A172 (cell line): ENCODE results near the gene LRMDA. TPM values are rescaled to one million over a fixed set of nuclear protein-coding genes. Genes with fewer than 3 reads are reported as not detected.

Experiments used
- DNase-seq: peaks from one replicate; pipeline ENCODE4 v3.0.0-alpha.2; 2015; ENCODE audit warnings: low spot score
- total RNA-seq: library from RNA; depleted of rRNA; stranded (reverse); fragments of >200 nt; shearing (Covaris generic); gene quantifications from 2 replicates; pipeline ENCODE4 v1.2.3, GENCODE V29; 2014

LRMDA gene
- total RNA-seq, 1 experiment from 2014 or later = not detected

- peak; percentile 25 for DNase-seq
Measured at GRCh38 chr10:75444781-75445386, 13.5 kb downstream of the LRMDA start.

DNA sequence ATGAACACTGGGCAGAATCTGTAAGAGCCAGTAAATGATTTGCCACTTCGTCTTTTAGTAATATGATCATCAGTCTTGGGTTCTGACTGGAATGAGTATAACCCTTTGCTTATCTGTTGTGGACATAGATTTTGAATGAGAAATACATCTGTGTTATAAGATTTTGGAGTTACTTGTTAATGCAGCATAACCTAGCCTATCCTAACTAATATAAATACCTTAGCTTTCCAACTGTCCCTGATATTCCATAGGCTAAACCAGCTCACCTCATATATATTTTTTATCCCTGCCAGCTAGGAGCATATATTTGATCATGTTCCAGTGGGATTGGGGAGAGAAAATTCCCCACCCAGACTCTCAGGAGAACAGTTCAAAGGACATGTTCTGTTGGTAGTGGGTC is 15.1 kb downstream of the LRMDA start:
- DNase-seq = no peak

- DNase-seq = no peak
Measured at GRCh38 chr10:75448166-75448565, 16.7 kb downstream of the LRMDA start.

DNA sequence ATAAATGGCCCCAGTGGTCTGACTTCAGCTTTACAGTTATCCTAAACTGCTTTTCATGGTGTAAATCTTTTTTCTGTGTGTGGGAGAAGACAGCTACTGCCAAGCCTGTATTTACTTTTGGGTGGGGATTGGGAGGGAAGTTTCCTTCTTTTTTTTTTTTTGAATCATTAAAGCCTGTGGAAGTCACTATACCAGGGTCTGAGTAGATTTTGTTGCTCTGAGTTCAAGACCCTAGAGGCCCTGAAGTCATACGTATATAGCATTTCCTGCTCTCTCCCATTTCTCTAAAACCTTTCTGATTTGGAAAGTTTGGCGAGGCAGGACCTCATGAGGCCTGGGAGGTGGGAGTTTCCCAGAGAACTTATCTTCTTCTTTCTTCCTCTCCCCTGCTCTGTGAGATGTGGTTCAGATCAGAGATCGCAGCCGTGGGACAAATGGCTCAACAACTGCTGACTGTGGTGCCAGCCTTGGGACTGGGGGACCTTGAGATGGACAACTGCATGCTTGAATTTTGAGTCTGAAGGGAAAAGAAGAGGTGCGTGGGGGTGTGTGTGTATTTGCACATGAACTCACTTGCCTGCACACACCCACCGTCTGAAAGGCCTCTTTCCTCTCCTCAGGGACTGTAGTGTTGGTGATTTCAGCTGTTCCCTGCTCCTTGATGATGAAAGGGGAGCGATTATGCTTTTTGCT is 18.1 kb downstream of the LRMDA start:
- no peak for DNase-seq

DNA sequence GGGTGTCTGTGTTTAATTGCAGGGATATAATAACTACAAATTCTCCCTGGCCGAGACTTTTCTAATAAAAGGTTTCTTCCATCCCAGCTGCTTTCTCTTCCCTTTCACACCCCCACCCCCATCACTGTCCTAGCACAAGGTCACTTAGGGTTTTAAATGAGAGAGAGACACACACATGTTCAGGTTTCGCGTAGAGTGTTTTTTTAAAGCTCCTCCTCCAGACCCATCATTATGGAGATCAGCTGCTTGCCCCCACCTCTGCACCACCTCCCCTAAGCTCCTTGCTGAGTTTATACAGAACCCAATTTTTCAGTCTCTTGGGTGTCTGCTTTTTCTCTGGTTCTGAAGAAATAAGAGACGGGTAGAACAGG is 18.6 kb downstream of the LRMDA start:
- DNase-seq = no peak

GRCh38 chr10:75450644-75451640 is 19.5 kb downstream of the LRMDA start:
- DNase-seq = no peak

DNA sequence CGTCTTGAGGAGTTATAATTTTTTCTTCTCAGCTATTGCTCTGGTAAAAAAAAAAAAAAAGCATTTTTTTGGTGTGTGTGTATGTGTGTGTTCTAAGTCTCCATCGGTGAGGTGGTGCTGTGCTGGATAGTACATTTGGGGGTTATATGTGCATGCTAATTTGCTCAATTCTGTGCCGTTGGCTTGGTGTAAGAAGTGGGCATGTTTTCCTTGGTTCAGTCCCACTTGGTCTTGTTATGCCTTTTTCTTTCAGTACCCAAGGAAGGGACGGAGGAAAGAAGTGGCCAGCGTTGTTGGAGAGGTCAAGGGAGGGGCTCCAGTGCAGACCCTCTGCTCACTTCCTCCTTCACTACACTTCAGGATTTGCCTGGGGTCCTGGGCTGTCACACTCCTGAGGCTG is 20.4 kb downstream of the LRMDA start:
- no peak for DNase-seq

GRCh38 chr10:75452997-75453396 is 21.6 kb downstream of the LRMDA start:
- no peak for DNase-seq

- DNase-seq = no peak
Measured at GRCh38 chr10:75456122-75456521, 24.7 kb downstream of the LRMDA start.

- no peak for DNase-seq
Measured at GRCh38 chr10:75460059-75460458, 28.6 kb downstream of the LRMDA start.

DNA sequence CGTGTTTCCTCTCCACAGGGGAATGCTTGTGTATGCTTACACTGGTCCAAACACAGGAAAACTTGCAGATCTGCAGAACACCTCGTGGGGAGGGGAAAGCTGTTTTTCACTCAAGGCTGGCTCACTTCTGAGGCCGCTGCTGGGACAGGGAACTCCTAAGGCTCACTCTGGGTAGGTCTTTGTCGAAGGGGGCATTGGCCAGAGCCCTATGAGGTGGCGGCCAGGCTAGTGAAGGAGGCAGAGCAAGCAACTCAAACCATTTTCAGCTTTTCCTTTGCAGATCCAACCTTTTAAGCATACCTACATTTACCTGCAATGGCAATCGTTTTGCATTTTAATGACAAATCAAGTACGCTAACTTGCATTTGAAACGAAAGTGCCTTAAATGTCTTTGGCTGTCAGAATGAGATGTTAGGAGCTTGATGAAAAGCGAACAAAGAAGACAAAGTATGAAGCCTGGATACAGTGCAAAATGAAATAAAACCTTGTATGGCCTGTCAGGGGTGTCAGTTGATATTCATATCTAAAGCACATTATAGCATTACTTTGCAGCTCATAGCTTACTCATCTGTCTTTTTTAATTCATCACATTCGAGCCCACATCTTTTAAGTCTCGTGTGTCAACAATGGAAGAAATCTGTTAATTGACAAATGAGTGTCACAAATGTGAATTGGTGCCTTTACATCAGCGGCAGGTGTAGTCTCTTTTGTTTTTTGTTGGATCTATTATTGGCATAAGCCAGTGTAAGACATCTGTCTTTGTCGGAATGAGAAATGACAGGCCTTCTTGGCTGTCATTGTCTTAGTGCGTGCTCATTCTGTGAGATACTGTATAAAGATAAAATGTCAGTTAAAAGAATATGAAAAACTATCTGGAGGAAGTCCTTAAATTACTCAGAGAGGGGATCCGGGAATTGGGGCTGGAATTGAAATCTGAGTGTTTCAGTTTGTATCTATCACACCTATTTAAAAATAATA is 30.5 kb downstream of the LRMDA start:
- DNase-seq = no peak

- DNase-seq = no peak
Measured at GRCh38 chr10:75462865-75463264, 31.4 kb downstream of the LRMDA start.

DNA sequence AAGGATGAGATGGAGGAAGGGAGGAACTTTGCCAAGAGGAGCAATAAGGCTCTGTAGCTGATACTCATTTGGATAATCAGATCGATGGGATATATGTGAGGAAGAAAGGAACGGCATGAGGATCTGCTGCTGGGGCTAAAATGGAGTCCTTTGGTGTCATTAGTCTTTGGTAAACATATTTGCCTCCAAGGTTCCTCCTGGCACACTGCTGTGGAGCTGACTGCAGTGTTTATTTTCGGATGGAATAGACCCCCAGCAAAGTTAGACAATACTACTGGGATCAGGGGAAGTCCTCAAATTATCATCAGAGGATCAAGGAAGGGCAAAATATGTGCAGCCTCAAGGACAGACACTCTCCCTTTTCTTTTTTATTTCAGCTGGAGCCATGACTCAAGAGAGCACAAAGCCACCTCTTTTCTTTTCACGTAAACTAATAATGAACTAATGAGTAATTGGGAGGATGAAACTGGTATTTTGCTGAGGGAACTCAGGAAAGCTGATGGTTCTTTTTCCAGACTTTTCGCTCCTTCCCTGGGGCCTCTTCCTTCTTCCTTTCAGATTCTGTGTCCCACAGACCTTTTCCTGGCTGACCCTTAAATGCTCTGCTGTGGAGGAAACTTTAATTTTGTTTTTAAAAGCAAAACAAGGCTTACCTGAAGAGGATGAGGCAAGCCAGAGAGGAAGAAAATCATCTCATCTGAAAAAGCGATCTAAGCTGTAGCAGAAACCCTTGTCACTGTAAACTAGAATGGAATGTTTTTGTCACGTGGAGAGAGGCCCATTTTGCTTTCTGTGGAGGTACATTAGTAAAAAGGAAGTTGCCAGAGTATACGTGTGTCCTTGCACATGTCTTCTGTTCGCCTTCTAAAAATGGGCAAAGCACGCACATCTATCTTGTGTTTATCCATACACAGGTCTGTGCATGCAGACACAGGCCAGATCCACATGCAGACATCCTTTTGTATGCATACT is 33.3 kb downstream of the LRMDA start:
- DNase-seq = no peak

- DNase-seq = no peak
Measured at GRCh38 chr10:75465450-75465827, 34.0 kb downstream of the LRMDA start.

GRCh38 chr10:75466001-75466400 is 34.6 kb downstream of the LRMDA start:
- no peak for DNase-seq

- DNase-seq = peak; percentile 7
Measured at GRCh38 chr10:75466886-75467285, 35.5 kb downstream of the LRMDA start.

GRCh38 chr10:75468612-75469005 is 37.2 kb downstream of the LRMDA start:
- peak; percentile 13 for DNase-seq

DNA sequence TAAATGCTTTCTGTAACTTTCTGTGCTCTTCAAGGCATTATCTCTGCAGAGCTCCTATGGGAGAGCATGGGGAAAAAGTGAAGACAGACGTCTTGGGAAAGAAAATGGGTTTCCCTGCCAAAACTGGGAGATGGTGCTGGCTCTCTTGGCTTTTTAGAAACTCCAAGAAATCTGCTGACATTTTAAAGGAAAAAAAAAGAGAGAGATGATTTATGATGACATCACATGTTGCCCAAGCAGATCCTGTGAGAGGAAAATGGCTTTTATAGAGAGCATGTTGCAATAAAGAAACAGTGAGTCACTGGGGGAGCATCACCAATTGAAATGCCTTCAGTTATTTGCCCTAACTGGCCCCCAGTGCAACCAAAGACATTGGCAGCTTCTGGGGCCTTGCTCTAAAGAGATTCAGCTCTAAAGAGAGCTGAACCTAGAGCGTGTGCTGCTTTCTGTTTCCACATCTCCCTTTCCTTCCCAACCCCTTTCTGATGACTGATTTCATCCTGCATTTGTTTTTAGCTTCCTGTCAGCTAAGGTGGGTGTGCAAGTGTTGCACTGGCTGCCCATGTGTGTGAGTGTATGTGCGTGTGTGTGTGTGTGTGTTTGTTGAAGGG is 37.7 kb downstream of the LRMDA start:
- DNase-seq = peak; percentile 93

GRCh38 chr10:75470901-75471300 is 39.5 kb downstream of the LRMDA start:
- DNase-seq = no peak

DNA sequence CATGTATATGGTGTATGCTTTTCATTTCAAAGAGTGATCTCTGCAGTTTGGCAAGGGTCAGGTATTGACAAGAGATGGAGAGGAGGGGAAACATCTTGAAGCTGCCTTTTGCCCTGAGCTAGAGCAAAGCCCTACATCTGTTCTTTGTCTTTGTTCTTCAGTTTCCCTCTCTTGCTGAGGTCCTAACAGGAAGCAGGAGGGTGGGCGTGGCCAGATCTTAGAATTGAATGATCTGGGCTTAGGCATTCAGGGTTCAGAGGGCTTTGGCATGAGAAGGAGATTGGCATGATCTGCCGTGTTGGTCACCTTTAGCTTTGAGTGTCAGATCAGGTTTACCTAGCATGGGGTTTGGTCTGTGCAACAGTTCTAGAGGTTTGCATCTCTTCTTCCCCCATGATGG is 41.3 kb downstream of the LRMDA start:
- no peak for DNase-seq
